Stimulated activated naive CD4-positive, alpha-beta T cell (primary cell): ENCODE results near the gene CES3.
"Not testable (repeated sequence)": the region's sequence is repeated elsewhere in the genome, so short reads cannot be mapped to it uniquely, and the experiment has no call there.

Source experiments
- DNase-seq, 6 experiments: peaks; one replicate each; lab custom pipeline; 2025; lab: John Stamatoyannopoulos, UW

The CES3 gene

GRCh38 chr16:66946974-66947301, 14.1 kb upstream of the CES3 start:
- no peak for DNase-seq

GRCh38 chr16:66947302-66948065, 13.6 kb upstream of the CES3 start:
- DNase-seq = peak; percentile 61 to 86 (median 79)

GRCh38 chr16:66948134-66948836, 12.8 kb upstream of the CES3 start:
- peak in 1 of 6 experiments; percentile 22 for DNase-seq

GRCh38 chr16:66948837-66949225, 12.2 kb upstream of the CES3 start:
- no peak for DNase-seq

- no peak for DNase-seq
These were observed 11.6 kb upstream of the CES3 start for GRCh38 chr16:66949472-66949871.

GRCh38 chr16:66950437-66950836, 10.6 kb upstream of the CES3 start:
- no peak for DNase-seq

GRCh38 chr16:66950971-66951790, 9.9 kb upstream of the CES3 start:
- no peak for DNase-seq

GRCh38 chr16:66952430-66953110, 8.5 kb upstream of the CES3 start:
- DNase-seq = no peak

GRCh38 chr16:66953462-66954096, 7.5 kb upstream of the CES3 start:
- DNase-seq = no peak

GRCh38 chr16:66954097-66954659, 6.9 kb upstream of the CES3 start:
- DNase-seq = peak; percentile 28 to 76 (median 60)

GRCh38 chr16:66955363-66956153, 5.5 kb upstream of the CES3 start:
- not testable (repeated sequence) for DNase-seq

GRCh38 chr16:66956154-66956457, 5.0 kb upstream of the CES3 start:
- DNase-seq = not testable (repeated sequence)

- DNase-seq = no peak
These were observed 2.0 kb upstream of the CES3 start for GRCh38 chr16:66958857-66959703.

GRCh38 chr16:66959704-66960161, 1.3 kb upstream of the CES3 start:
- no peak for DNase-seq

GRCh38 chr16:66960270-66960669, 796 bp upstream of the CES3 start:
- no peak for DNase-seq

- no peak for DNase-seq
These were observed 848 bp downstream of the CES3 start for GRCh38 chr16:66961914-66962313.

- DNase-seq = no peak
These were observed 3.0 kb downstream of the CES3 start for GRCh38 chr16:66964049-66964448.

- DNase-seq = no peak
These were observed 7.8 kb downstream of the CES3 start for GRCh38 chr16:66968847-66969246.
